HEK293 (cell line): ENCODE measurements around the gene CETP.
A peak's percentile ranks its signal among the peaks of the same experiment; 100 is the strongest.

ENCODE experiments used
- CTCF ChIA-PET: fragments of 350-600 bp; formaldehyde crosslinking; extraction: SDS; loops from one replicate; lab custom pipeline; 2021; ENCODE audit warnings: antibody characterized with exemption; lab: Yijun Ruan, JAX
- POLR2A ChIA-PET: fragments of 300-600 bp; formaldehyde crosslinking; extraction: SDS; loops from one replicate; lab custom pipeline; 2020; ENCODE audit warnings: antibody characterized with exemption, inconsistent platforms; lab: Yijun Ruan, JAX
- H3K27ac ChIP-seq: fragments of 200-500 bp; sonication (Bioruptor generic); 2 replicates; pipeline ENCODE4 v1.5.1; 2014; ENCODE audit warnings: low read depth, low read length, control low read depth, inconsistent platforms; ENCODE audit errors: extremely low read depth
- H3K36me3 ChIP-seq, 2 experiments: fragments of 200-500 bp in 1 of 2; sonication (Bioruptor generic) in 1 of 2; 1 replicate in 1 of 2; 2 replicates in 1 of 2; pipeline ENCODE4 v1.5.1; 2014 to 2017; ENCODE audit warnings: inconsistent platforms in 2 of 2, low read length in 2 of 2; ENCODE audit not compliant: control insufficient read depth in 2 of 2, insufficient read depth in 1 of 2
- H3K4me1 ChIP-seq: fragments of 200-500 bp; sonication (Bioruptor generic); 2 replicates; pipeline ENCODE4 v1.5.1; 2014; ENCODE audit warnings: mild to moderate bottlenecking, low read length, inconsistent platforms; ENCODE audit not compliant: control insufficient read depth, insufficient read depth
- H3K4me3 ChIP-seq: 2 replicates; pipeline ENCODE4 v1.5.1; 2011; ENCODE audit warnings: low read depth, mild to moderate bottlenecking, control low read depth, low read length, moderate library complexity
- H3K9me3 ChIP-seq: fragments of 200-500 bp; sonication (Bioruptor generic); 2 replicates; pipeline ENCODE4 v1.5.1; 2014; ENCODE audit warnings: low read depth, low read length, inconsistent platforms; ENCODE audit not compliant: control insufficient read depth, insufficient read depth
- GLIS2 ChIP-seq: fragments of 450-650 bp; formaldehyde crosslinking; IDR thresholded peaks from 2 replicates; pipeline ENCODE4 v1.5.1; 2016; ENCODE audit warnings: missing biosample characterization, missing genetic modification characterization
- KLF17 ChIP-seq: fragments of 450-650 bp; formaldehyde crosslinking; IDR thresholded peaks from 2 replicates; pipeline ENCODE4 v1.5.1; 2016; ENCODE audit warnings: missing biosample characterization, missing genetic modification characterization
- PRDM6 ChIP-seq: fragments of 450-650 bp; formaldehyde crosslinking; IDR thresholded peaks from 2 replicates; pipeline ENCODE4 v1.5.1; 2017; ENCODE audit warnings: missing biosample characterization, missing genetic modification characterization
- TRIM28 ChIP-seq: IDR thresholded peaks from 2 replicates; pipeline ENCODE4 v1.6.1; 2011; ENCODE audit warnings: low read length, control low read depth, borderline replicate concordance
- ZBTB20 ChIP-seq: fragments of 450-650 bp; formaldehyde crosslinking; IDR thresholded peaks from 2 replicates; pipeline ENCODE4 v1.5.1; 2016; ENCODE audit warnings: missing biosample characterization, missing genetic modification characterization
- ZNF121 ChIP-seq: fragments of 450-650 bp; formaldehyde crosslinking; IDR thresholded peaks from 2 replicates; pipeline ENCODE4 v1.5.1; 2016; ENCODE audit warnings: missing biosample characterization, missing genetic modification characterization
- ZNF140 ChIP-seq: fragments of 450-650 bp; formaldehyde crosslinking; IDR thresholded peaks from 2 replicates; pipeline ENCODE4 v1.5.1; 2016; ENCODE audit warnings: missing biosample characterization, missing genetic modification characterization
- ZNF155 ChIP-seq: fragments of 450-650 bp; formaldehyde crosslinking; IDR thresholded peaks from 2 replicates; pipeline ENCODE4 v1.5.1; 2016; ENCODE audit warnings: missing biosample characterization, missing genetic modification characterization
- ZNF2 ChIP-seq: fragments of 450-650 bp; formaldehyde crosslinking; IDR thresholded peaks from 2 replicates; pipeline ENCODE4 v1.5.1; 2016; ENCODE audit warnings: missing biosample characterization, missing genetic modification characterization
- ZNF266 ChIP-seq: fragments of 450-650 bp; formaldehyde crosslinking; IDR thresholded peaks from 2 replicates; pipeline ENCODE4 v1.5.1; 2016; ENCODE audit warnings: missing biosample characterization, missing genetic modification characterization, low read depth
- ZNF280C ChIP-seq: fragments of 450-650 bp; formaldehyde crosslinking; IDR thresholded peaks from 2 replicates; pipeline ENCODE4 v1.5.1; 2016; ENCODE audit warnings: missing biosample characterization, missing genetic modification characterization
- ZNF324 ChIP-seq: fragments of 450-650 bp; formaldehyde crosslinking; IDR thresholded peaks from 2 replicates; pipeline ENCODE4 v1.5.1; 2016; ENCODE audit warnings: missing biosample characterization, missing genetic modification characterization
- ZNF416 ChIP-seq: fragments of 450-650 bp; formaldehyde crosslinking; IDR thresholded peaks from 2 replicates; pipeline ENCODE4 v1.5.1; 2016; ENCODE audit warnings: missing biosample characterization, missing genetic modification characterization
- ZNF426 ChIP-seq: fragments of 450-650 bp; formaldehyde crosslinking; IDR thresholded peaks from 2 replicates; pipeline ENCODE4 v1.5.1; 2017; ENCODE audit warnings: missing biosample characterization, missing genetic modification characterization, mild to moderate bottlenecking, inconsistent platforms, moderate library complexity
- ZNF501 ChIP-seq: fragments of 450-650 bp; formaldehyde crosslinking; IDR thresholded peaks from 2 replicates; pipeline ENCODE4 v1.5.1; 2016; ENCODE audit warnings: missing biosample characterization, missing genetic modification characterization
- ZNF621 ChIP-seq: fragments of 450-650 bp; formaldehyde crosslinking; IDR thresholded peaks from 2 replicates; pipeline ENCODE4 v1.5.1; 2017; ENCODE audit warnings: missing biosample characterization, missing genetic modification characterization
- ZNF677 ChIP-seq: fragments of 450-650 bp; IDR thresholded peaks from 2 replicates; pipeline ENCODE4 v1.5.0; 2018; ENCODE audit warnings: missing biosample characterization, mild to moderate bottlenecking, missing genetic modification characterization, moderate library complexity
- ZNF768 ChIP-seq: fragments of 450-650 bp; formaldehyde crosslinking; IDR thresholded peaks from 2 replicates; pipeline ENCODE4 v1.5.1; 2018; ENCODE audit warnings: missing biosample characterization, mild to moderate bottlenecking, missing genetic modification characterization
- ZNF830 ChIP-seq: fragments of 450-650 bp; IDR thresholded peaks from 2 replicates; pipeline ENCODE4 v1.5.0; 2018; ENCODE audit warnings: missing biosample characterization, missing genetic modification characterization, low read depth, mild to moderate bottlenecking, moderate library complexity

CETP gene

GRCh38 chr16:56995136-56995805 lies 33.5 kb downstream of the CETP start:
- POLR2A ChIA-PET = interaction anchor here (0.6 kb wide), 1 partner anchor 25 kb away, joined by 7 read pairs; no protein-coding TSS in a partner anchor
- Histone ChIP-seq H3K9me3 (no peaks in the 10 kb centered on the region), H3K4me1 (no peaks in the 10 kb centered on the region), H3K36me3 (no peaks in the 10 kb centered on the region), H3K27ac (no peak overlapping the region), H3K4me3 (no peak overlapping the region)
- TF ChIP-seq ZNF426 (tag by site-specific recombination) (no peak), ZNF280C (no peak), ZNF2 (tag by site-specific recombination) (no peak), ZNF121 (no peak), ZNF266 (no peak), ZNF140 (tag by site-specific recombination) (no peak), ZNF621 (tag by site-specific recombination) (no peak), KLF17 (tag by site-specific recombination) (no peak), PRDM6 (tag by site-specific recombination) (no peak), GLIS2 (tag by site-specific recombination) (no peak), ZNF677 (no peak), ZNF155 (tag by site-specific recombination) (no peak), ZNF830 (tag by site-specific recombination) (no peak)
- CTCF ChIA-PET = interaction anchor here (2.0 kb wide), 1 partner anchor 31 kb away, joined by 5 read pairs; no protein-coding TSS in a partner anchor

- H3K36me3 ChIP-seq = no peaks in the 10 kb centered on the region
- ChIA-PET CTCF (no interaction called here), POLR2A (no interaction called here)
- no peaks in the 10 kb centered on the region for H3K9me3 ChIP-seq
- H3K4me3 ChIP-seq = no peak overlapping the region
- TF ChIP-seq TRIM28 (no peak), ZBTB20 (tag by site-specific recombination) (no peak), ZNF324 (tag by site-specific recombination) (no peak), ZNF416 (tag by site-specific recombination) (no peak), ZNF501 (tag by site-specific recombination) (no peak), ZNF768 (tag by site-specific recombination) (peak; percentile 81)
- TF ChIP-seq, all 188 proteins: peak for 1
- no peak overlapping the region for H3K27ac ChIP-seq
- no peaks in the 10 kb centered on the region for H3K4me1 ChIP-seq
Measured at GRCh38 chr16:56997264-56997663, 35.5 kb downstream of the CETP start.
